Stimulated activated CD4-positive, alpha-beta T cell treated with anti-CD3 and anti-CD28 coated beads, Interleukin-12 subunit alpha, Interleukin-12 subunit beta, amount 100 ng/mL, for 4 hours (primary cell): ENCODE measurements around the gene EID2B.
A peak's percentile ranks its signal among the peaks of the same experiment; 100 is the strongest.

ENCODE experiments used
- DNase-seq: peaks from one replicate; pipeline ENCODE4 v3.0.0-alpha.2; 2020

EID2B gene

DNA sequence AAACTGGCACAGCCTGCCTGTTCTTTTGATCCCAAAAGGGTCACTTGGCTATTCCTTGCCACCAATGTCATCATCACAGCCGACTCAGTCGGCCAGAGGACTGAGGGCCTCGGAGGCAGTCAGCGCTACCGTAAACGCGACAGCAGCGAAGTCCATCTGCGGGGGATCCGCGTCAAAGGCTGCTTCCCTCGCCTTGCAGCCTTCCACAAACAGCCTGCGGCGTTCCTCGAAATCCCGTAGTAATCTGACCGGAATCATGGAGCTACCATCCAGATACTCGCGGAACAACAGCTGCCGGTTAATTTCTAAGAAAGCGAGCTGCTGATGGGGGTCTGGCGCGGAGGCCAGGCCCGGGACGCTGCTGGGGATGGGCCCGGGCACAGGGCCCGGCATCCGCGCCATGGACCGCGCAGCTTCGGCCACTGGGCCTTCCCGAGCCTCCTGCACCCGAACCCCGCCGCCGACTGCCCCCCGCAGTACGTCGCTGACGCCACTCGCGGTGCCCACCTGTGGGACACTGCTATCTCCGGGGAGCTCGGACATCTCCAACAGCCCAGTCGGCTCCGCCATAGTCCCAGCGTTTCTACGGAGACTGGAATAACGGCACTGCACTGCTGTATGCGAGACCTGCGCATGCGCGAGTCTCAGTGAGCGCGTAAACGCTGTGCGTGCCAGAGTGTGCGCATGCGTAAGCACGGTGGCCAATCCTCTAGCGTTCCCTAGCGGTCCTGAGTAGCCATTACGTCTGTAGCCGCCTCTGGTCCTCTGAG, at the start of gene EID2B:
Gene EID2B (minus strand): TSS at position 620 of the 770 bp plus-strand sequence. CDS start 50 bp downstream, at position 570.
- DNase-seq, result peak; percentile 96

DNA sequence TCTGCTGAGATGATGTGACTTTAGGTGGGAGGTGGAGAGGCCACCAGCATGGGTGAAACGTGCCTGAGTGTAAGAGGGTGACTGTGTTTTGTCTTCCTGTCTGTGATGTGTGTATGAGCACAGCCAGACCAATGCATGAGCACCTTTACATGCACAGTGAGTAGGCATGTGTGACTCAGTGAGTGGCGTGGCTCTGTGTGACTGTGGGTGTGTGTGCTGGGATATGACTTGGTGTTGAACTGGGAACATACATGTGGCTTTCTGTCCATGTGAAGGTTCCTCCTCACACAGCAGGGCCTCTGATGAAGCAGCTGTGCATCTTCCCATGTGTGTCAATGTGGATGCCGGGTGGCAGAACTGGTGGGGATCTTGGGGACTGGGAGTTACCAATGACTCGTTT, 49.8 kb upstream of the EID2B start:
- no peak for DNase-seq

GRCh38 chr19:39568604-39569003, 36.0 kb upstream of the EID2B start:
- DNase-seq, result no peak

GRCh38 chr19:39566064-39566463, 33.4 kb upstream of the EID2B start:
- no peak for DNase-seq

DNA sequence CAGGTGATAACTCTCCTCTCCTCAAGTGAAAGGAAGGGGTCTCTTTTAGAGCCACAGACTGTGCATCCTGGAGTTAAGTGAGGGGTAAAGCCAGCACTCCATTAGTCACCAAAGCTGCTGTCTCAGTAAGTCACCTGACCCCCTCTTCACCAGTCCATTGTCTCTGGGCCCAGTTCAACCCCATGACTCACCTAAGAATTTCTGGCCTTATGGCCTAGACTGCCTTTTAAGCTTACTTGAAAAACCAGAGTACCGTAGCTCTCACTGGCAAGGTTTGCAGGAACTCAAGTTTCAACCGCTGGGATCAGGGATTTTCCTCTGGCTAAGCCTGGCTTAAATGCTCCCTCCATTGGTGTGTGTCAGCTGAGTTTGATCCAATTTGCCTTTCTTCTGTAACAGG, 30.8 kb upstream of the EID2B start:
- DNase-seq, result no peak

GRCh38 chr19:39558624-39559117, 26.0 kb upstream of the EID2B start:
- DNase-seq, result no peak

- DNase-seq, result no peak
Measured at GRCh38 chr19:39557811-39558623, 25.4 kb upstream of the EID2B start.

- no peak for DNase-seq
Measured at GRCh38 chr19:39555883-39556282, 23.2 kb upstream of the EID2B start.

GRCh38 chr19:39554701-39555311, 22.2 kb upstream of the EID2B start:
- DNase-seq, result no peak

DNA sequence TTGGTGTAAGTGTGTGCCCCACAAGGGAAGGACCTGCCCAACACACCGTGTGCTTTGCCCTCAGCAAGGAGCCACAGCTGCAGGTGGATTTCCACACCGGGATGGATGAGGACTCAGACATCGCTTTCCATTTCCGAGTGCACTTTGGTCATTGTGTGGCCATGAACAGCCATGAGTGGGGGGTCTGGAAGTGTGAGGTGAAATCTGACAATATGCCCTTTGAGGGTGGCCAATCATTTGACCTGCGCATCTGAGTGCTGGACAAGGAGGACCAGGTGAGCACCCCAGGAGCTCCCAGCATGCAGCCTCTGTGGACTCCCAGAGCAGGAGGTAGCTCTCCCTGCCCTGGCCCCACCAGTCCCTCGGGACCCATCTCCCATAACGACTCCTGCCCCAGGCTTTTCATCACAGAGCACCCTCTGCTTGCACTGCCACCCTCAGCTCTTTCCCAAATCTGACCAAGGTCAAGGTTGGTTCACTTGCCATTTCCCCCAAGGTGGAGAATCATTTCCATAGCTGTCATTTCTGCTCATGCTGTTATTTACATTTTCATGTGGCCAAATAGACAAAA, 20.5 kb upstream of the EID2B start:
- no peak for DNase-seq

GRCh38 chr19:39550197-39550596, 17.5 kb upstream of the EID2B start:
- no peak for DNase-seq

DNA sequence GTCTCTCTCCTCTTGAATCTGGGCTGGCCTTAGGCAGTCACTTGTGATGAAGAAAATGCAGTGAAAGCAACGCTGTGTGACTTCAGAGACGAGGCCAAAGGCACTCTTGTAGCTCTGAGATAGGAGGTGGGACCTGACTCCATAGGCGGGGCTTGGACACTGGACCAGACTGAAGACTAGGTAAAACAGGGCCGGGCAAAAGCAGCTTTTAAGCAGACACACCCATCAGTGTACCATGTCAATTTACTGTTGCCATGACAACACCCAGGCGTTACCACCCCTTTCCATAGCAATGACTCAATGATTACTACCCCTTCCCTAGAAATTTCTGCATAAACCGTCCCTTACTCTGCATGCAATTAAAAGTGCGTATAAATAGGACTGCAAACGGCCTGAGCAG, 13.9 kb upstream of the EID2B start:
- DNase-seq, result no peak

- DNase-seq, result no peak
Measured at GRCh38 chr19:39544911-39545310, 12.3 kb upstream of the EID2B start.

- no peak for DNase-seq
Measured at GRCh38 chr19:39544226-39544903, 11.7 kb upstream of the EID2B start.

DNA sequence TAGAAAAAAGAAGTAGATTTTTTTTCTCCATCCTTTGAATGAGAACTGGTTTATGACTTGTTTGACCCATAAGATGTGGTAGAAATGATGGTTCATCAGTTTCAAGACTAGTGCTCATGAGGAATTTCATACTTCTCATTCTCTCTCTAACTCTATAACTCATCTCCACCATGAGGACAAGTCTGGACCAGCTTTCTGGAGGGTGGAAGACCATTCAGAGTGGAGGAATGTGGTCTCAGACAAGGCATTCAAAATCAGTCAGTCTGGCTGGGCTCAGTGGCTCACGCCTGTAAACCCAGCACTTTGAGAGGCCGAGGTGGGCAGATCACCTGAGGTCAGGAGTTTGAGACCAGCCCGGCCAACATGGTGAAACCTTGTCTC, 10.8 kb upstream of the EID2B start:
- DNase-seq, result no peak

GRCh38 chr19:39542206-39542605, 9.6 kb upstream of the EID2B start:
- no peak for DNase-seq

DNA sequence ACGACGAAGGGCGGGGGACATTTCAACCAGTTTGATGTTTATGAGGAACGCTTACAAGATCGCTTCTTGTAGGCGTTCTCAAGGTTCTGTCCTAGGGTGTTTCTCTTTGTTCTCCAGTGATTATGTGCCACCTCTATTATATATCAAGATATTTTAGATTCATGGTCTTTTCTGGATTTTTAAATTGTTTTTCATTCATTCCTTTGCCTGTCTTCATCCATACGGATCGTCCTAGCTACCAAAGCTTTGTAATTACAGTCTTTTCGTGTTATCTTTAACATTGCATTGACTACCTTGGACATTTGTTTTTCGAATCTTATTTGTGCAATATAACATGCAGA, 7.7 kb upstream of the EID2B start:
- no peak for DNase-seq

GRCh38 chr19:39539518-39540332, 7.1 kb upstream of the EID2B start, which contains the start of gene EID2:
Gene EID2 (minus strand): TSS chr19:39540161. CDS start chr19:39540079, 82 bp downstream.
- peak; percentile 95 for DNase-seq

DNA sequence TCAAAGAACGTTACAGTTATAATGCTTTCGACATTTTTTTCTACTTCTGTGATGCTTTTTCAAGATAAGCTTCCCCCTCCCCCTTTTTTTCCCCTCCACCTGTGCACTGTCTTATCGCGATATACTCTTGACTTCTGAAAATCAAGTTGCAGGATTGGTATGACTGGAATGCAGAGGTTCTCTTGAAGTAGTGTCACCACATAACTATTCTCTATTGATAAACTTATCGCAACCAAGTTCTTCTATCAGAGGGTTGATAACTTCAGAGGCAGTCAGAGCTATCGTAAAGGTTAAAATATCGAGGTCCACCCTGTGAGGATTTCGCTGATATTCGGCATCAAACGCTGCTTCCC, 6.5 kb upstream of the EID2B start:
- DNase-seq, result no peak

DNA sequence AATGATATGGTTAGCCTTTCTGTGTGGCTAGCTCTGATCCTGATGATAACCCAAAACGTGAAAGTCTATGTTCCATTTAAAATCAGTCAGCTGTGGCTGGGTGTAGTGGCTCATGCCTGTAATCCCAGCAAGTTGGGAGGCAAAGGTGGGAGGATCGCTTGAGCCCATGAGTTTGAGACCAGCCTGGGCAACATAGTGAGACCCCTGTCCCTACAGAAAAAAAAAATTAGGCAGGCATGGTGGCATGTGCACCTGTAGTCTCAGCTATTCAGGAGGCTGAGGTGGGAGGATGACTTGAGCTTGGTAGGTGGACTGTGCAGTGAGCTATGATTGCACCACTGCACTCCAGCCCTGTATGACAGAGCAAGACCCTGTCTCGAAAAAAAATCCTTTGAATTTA, 1.1 kb upstream of the EID2B start:
- DNase-seq, result no peak

DNA sequence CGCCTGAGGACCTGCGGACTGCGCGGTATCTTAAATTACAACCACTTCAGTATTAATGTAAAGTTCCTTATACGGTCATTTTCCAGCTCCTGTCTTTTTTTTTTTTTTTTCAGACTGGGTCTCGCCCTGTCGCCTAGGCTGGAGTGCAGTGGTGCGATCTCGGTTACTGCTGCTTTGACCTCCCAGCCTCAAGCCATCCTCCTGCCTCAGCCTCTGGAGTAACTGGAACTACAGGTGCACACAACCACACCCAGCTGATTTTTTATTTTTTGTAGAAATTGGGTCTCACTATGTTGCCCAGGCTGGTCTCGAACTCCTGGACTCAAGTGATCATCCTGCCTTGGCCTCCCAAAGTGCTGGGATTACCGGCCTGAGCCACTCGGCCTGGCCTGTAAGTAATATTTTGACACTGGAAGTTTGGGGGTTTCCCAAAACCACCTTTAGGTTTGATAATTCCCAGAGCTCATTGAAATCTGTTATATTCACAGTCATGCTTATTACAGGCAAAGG, 406 bp upstream of the EID2B start:
- DNase-seq, result no peak

DNA sequence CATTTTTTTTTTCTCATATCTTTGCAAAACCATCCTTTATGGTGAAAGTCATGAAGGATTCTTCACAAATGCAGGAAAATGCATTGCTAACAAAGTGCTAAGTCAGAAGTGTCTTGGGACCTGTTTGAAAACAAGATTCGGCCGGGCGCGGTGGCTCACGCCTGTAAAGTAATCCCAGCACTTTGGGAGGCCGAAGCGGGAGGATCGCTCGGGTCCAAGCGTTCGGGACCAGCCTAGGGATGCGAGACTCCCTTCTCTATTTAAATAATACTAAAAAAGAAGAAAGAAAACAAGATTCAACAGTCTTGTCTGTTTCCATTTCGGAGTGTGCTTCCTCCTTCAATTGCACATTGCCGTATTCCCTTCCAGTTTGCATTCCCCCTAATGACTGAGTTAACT, 819 bp downstream of the EID2B start:
- no peak for DNase-seq
